GM19240 (cell line): ENCODE measurements around the gene DYNLL1.
"Not testable (repeated sequence)": the region's sequence is repeated elsewhere in the genome, so short reads cannot be mapped to it uniquely, and the experiment has no call there.

Experiments used
- DNase-seq: peaks from one replicate; pipeline ENCODE4 v3.0.0; 2011; ENCODE audit warnings: low spot score; ENCODE audit not compliant: insufficient read length

Gene DYNLL1

DNA sequence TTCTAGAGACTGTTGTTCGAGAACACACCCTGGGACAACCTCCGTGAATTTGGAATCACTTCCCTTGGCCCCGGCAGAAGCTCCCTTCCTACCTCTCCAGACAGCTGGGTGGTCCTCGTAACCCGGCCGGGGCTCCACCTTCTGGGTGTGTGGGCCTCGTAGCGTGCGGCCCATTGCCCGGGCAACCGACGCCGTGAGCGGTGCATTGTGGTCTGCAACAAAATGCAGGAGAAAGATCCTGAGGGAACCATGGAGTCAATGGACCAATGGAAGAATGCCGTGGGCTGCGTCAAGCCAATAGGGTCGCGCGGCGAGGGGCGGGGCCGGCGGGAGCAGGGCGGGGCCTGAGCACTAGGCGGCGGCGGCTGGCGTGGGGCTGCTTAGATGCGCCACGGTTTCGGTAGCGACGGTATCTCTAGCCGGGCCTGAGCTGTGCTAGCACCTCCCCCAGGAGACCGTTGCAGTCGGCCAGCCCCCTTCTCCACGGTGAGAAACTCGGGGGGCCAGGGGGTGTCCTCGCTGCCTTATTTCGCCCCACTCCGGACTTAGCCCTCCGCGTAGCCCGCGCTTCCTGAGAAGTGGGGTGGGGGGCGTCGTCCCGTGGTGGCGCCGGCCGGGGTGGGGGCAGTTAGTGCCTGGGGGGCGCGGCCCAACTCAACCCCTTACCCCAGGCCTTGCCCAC, at the start of gene DYNLL1:
DYNLL1 (plus strand) TSS at position 383 of the 682 bp plus-strand sequence. CDS start 309 bp downstream, outside the sequence.
- peak; percentile 89 for DNase-seq

DNA sequence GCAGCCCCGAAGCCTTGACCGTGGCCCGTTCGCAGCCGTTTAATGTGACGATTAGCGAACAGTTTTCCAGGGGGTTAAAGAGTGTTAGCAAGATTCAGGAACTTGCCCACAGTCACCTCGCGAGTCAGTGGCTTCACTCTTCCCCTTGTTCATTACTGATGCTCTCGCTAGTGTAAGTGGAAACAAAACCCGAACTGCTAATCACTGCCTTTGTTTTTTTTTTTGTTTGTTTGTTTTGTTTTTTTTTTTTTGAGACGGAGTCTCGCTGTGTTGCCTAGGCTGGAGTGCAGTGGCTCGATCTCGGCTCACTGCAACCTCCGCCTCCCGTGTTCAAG, 49.1 kb upstream of the DYNLL1 start:
- DNase-seq: not testable (repeated sequence)

DNA sequence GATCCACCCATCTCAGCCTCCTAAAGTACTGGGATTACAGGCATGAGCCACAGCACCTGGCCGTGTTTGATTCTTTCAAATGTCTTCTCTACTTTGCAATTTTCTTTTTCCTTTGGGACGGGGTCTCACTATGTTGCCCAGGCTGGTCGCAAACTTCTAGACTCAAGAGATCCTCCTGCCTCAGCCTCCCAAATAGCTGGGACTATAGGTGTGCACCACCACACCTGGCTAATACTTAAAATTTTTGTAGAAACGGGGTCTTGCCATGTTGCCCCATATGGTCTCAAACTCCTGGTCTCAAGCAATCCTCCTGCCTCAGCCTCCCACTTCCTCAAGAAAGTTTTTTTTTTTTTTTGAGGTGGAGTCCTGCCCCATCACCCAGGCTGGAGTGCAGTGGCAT, 47.9 kb upstream of the DYNLL1 start:
- no peak for DNase-seq

GRCh38 chr12:120452524-120452923, 43.4 kb upstream of the DYNLL1 start:
- not testable (repeated sequence) for DNase-seq

DNA sequence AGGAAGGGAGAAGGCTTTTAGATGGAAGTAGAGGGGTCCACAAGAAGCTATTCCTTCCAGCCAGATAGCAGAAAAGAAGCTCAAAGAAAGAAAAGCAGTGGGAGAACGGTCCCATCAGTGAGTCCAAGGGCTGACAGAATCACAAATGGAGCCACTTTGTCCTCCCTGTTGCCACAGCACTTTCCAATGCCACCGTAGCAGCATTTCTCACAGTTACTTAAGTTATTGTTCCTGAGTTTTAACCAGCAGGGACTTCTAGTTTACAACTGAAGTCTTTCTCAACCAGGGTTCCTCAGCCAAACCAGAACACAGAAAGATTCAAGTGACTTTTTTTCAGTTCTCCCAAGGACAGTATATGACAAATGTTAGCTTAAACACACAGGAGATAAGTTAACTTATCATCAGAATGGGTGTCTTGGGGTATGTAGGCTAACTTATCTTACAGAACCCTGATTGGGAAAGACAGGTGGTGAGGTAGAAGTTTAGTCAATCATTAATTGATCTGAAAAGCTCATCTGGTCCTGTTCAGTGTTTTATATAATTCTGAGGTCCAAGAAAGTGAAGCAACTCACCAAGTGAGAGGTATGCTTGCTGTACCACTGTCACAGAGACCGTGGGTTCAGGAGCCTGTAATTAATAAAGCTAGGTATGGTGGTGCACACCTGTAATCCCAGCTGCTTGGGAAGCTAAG, 42.7 kb upstream of the DYNLL1 start:
- DNase-seq: no peak

DNA sequence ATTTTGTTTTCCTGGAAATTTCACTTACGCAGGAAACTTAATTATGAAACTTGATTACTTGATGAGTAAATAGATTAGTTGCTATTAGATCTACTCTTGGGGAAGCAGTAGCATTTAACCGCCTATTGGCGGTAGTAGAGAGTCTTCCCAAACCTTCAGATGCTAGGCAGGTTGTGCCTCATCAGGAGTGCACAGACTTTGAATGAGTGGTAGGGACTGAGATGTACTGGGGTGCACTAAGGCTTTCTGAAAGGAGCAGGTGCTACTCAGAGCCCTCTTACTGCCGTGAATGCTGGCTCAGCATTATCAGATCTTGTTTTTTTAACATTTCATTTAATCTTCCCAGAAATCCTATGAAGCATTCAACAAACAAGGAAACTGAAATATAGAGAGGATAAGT, 41.9 kb upstream of the DYNLL1 start:
- no peak for DNase-seq

GRCh38 chr12:120455302-120455701, 40.6 kb upstream of the DYNLL1 start:
- no peak for DNase-seq

DNA sequence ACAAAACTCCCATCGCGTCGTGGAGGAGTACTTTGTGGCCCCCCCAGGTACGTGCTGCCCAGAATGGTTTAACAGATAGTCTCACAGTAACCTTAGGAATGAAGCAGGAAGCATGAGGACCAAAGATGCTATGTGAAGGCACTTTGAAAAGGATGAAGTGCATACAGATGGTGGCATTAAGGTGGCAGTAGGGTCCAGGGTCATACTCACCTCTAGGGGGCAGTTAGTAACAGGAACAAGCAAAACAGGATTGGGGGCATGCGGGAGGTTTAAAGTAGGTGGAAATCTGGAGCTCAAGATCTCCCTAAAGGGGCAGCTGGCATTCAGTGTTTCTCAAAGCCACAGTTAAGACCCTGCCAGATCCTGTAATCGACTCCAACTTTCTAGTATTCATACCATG, 38.8 kb upstream of the DYNLL1 start:
- DNase-seq: no peak

GRCh38 chr12:120460157-120460556, 35.8 kb upstream of the DYNLL1 start:
- no peak for DNase-seq

DNA sequence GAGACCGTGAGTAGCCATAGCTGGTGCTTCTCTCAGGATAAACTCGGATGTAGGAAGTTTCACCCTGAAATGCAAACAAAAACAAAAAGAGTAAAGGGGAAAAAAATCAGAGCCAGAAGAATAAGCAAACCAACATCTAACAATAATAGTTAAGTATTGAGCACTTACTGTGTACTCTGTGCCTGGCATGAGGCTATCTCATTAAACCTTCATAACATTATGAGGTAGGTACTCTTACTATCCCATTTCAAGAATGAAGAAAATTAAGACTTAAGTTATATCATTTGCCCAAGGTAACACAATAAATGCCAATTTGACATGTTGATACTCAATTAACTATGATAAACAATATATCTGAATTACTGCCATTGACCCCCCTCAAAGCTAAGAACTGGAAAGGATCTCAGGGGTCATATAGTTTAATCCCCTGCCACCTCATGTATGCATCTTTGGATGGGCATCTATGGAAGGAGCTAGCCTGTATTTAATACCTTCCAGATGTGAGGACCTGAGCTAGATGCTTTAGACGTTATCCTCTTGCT, 33.7 kb upstream of the DYNLL1 start:
- DNase-seq: no peak

GRCh38 chr12:120463712-120464111, 32.2 kb upstream of the DYNLL1 start:
- no peak for DNase-seq

- DNase-seq: no peak
Observed at GRCh38 chr12:120465756-120466155, 30.2 kb upstream of the DYNLL1 start.

DNA sequence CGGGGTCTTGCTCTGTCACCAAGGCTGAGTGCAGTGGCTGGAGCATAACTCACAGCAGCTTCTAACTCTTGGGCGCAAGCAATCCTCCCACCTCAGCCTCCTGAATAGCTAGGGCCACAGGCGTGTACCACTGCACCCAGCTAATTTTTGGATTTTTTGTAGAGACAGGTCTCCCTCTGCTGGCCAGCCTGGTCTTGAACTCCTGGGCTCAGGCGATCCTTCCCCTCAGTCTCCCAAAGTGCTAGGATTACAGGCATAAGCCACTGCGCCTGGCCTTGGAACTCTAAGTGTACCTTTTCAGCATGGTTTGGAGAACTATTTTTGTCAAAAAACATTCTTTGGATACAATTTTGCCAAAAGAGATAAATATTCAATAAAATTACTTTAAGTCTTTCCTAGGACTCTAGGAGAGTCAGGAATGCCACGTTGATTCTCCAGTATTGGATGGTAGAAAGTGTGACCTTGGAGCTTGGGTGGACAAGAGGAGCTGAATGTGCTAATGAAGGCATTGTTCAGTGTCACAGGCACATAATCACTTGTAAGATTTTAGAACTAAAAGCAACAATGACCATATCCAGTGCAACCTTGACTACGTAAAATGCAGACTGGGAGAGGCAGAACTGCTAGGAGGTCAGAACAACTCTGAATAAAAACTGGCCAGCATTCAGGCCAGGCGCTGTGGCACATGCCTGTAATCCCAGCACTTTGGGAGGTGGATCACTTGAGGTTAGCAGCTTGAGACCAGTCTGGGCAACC, 29.2 kb upstream of the DYNLL1 start:
- DNase-seq: no peak

- DNase-seq: no peak
Observed at GRCh38 chr12:120467439-120467838, 28.5 kb upstream of the DYNLL1 start.

- DNase-seq: no peak
Observed at GRCh38 chr12:120468325-120468820, 27.5 kb upstream of the DYNLL1 start.

DNA sequence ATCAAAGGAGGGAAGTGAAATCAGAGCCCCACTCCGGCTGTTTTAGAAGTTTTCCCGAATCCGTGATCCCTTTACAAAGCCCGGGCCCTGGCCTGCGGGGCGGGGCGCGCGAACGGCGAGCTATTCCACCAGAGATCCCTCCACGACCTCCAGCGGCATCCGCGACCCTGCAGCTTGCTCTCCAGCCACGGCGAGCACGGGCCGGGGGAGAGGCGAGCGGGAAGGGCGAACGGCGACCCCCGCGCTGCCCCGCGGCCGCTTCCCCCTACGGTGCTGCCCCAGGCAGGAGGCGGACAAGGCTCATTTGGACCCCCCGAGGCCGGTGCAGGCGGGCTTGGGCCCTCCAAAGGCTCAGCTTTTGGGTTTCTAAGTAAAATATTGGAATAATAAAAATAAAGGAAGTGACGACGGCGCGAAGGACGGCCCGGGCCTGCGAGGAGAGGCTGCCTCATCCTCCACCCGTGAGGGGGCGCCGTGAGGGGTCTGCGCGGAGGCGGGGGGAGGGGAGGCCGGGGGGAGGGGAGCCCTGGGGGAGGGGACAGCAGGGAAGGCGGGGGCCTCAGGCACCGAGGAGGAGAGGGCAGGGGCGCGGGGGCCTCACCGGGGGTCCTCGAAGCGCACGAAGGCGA, 27.0 kb upstream of the DYNLL1 start:
- no peak for DNase-seq

DNA sequence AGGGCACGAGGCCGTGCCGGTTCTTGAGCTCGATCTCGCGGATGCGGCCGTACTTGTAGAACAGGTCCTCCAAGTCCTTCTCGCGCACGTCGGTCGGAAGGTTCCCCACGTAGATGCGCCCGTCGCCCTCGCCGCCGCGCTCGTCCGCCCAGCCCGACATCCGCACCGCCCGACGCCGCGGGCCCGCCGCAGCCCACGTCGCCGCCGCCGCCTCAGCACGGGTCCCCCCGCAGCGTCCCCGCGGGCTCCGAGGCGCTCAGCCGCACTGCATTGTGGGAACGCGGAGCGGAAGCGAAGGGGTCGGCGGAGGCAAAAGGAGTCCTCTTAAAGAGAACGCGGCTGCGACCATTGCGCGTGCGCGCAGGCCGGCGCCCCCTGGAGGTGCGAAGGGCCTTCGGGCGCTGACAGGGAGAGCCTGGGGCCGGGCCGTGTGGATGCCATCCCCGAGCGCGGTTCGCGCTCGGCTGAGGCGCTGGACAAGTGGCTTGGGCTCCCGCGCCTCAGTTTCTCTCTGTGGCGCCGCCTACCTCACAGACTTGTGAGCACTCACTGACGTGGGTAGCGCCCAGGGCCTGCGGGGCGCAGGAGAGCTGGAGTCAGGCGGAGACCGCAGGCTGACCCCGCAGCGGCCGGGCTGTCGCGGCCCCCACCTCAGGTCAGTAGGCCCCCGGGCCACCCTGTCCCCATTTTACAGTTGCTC, 26.3 kb upstream of the DYNLL1 start, which contains the start of gene SRSF9:
SRSF9 (minus strand) TSS at position 299 of the 700 bp plus-strand sequence; CDS start at position 160, 139 bp downstream.
- peak; percentile 93 for DNase-seq

- DNase-seq: no peak
Observed at GRCh38 chr12:120470150-120470784, 25.6 kb upstream of the DYNLL1 start.

- DNase-seq: no peak
Observed at GRCh38 chr12:120472521-120472920, 23.4 kb upstream of the DYNLL1 start.
